Gastroesophageal sphincter (tissue), 4 donors: Measurements from ENCODE around the gene DIABLO. TPM values are rescaled to one million over a fixed set of nuclear protein-coding genes. Genes with fewer than 3 reads are reported as not detected.
"Not testable (repeated sequence)": the region's sequence is repeated elsewhere in the genome, so short reads cannot be mapped to it uniquely, and the experiment has no call there.

Source experiments
- ATAC-seq: fragments of 150-250 bp; one replicate; pipeline ENCODE4 v1.9.1; 2016; ENCODE audit warnings: mild to moderate bottlenecking, moderate library complexity
- H3K27ac ChIP-seq, 4 donors: fragments of 200-600 bp; sonication (generic) in 3 of 4; 1 replicate in 3 of 4; 2 replicates in 1 of 4; pipeline ENCODE4 v1.5.1; 2016 to 2019
- H3K27me3 ChIP-seq: fragments of 200-600 bp; sonication (generic); one replicate; pipeline ENCODE4 v1.5.1; 2019
- H3K36me3 ChIP-seq, 2 donors: fragments of 200-600 bp; sonication (generic); one replicate each; pipeline ENCODE4 v1.5.1; 2019; ENCODE audit warnings: control low read depth in 1 of 2
- H3K4me1 ChIP-seq, 3 donors: fragments of 200-600 bp; sonication (generic); 1 replicate in 2 of 3; 2 replicates in 1 of 3; pipeline ENCODE4 v1.5.1; 2016 to 2019; ENCODE audit warnings: control low read depth in 2 of 3
- H3K4me3 ChIP-seq, 2 donors: fragments of 200-600 bp; sonication (generic); one replicate each; pipeline ENCODE4 v1.5.1; 2019; ENCODE audit warnings: mild to moderate bottlenecking in 1 of 2, moderate library complexity in 1 of 2
- H3K9me3 ChIP-seq, 3 donors: fragments of 200-600 bp; sonication (generic); one replicate each; pipeline ENCODE4 v1.5.1; 2017 to 2019; ENCODE audit warnings: control low read depth in 2 of 3
- CTCF ChIP-seq, 4 experiments: fragments of 200-600 bp in 2 of 4; fragments of 450-650 bp in 2 of 4; sonication (generic) in 1 of 4; IDR thresholded peaks; one replicate each; pipeline ENCODE4 v1.5.1; 2017 to 2019; ENCODE audit warnings: antibody characterized with exemption in 4 of 4, mild to moderate bottlenecking in 2 of 4, moderate library complexity in 2 of 4
- EP300 ChIP-seq: sonication (generic); formaldehyde crosslinking; IDR thresholded peaks from one replicate; pipeline ENCODE4 v1.6.1; 2017; ENCODE audit warnings: antibody characterized with exemption, mild to moderate bottlenecking
- POLR2A ChIP-seq, 2 donors: fragments of 450-650 bp; IDR thresholded peaks; one replicate each; pipeline ENCODE4 v1.6.1; 2017; ENCODE audit warnings: antibody characterized with exemption in 2 of 2, mild to moderate bottlenecking in 2 of 2, moderate library complexity in 1 of 2
- POLR2AphosphoS5 ChIP-seq: sonication (generic); formaldehyde crosslinking; IDR thresholded peaks from one replicate; pipeline ENCODE4 v1.6.1; 2017; ENCODE audit warnings: antibody characterized with exemption
- WGBS, 2 donors: methylation state at CpG; one replicate each; pipeline ENCODE4 v1.1.5; 2018; ENCODE audit warnings: low coverage in 1 of 2; 5-methylcytosine and 5-hydroxymethylcytosine counted together
- total RNA-seq, 4 donors: library from RNA; depleted of rRNA; stranded (reverse); fragments of >200 nt; gene quantifications; one replicate each; pipeline ENCODE4 v1.1.0, GENCODE V29; 2016

The DIABLO gene
- total RNA-seq, 4 donors from 2014 or later, result 35.8 to 45.3 (median 38.3) TPM

GRCh38 chr12:122204167-122205052, 21.4 kb downstream of the DIABLO start:
- 50% methylated on average over 2 of the region's 71 CpGs; no CpG with 5 or more reads in 1 of the 2 donors for WGBS, 2 donors
- peaks cover 0 to 29% of the 10 kb centered on the region in 2 donors for H3K36me3 ChIP-seq

GRCh38 chr12:122203301-122204166, 22.3 kb downstream of the DIABLO start, which contains the start of gene B3GNT4:
Gene B3GNT4, plus strand, starts transcription at chr12:122203709. Its CDS starts 910 bp downstream, at chr12:122204619.
- Histone ChIP-seq H3K27ac (no peak within 1 kb of the TSS), H3K4me3 (peak within 1 kb of the TSS; percentile 38 to 64), H3K9me3 (no peaks in the 10 kb centered on the region), H3K36me3 (peaks cover 0 to 20% of the 10 kb centered on the region in 2 donors), H3K4me1 (peaks cover 0 to 34% (median 11%) of the 10 kb centered on the region in 3 donors), H3K27me3 (peaks cover 73% of the 10 kb centered on the region)
- ATAC-seq, result peak; percentile 78
- TF ChIP-seq POLR2A (IDR thresholded peaks at IDR 0.05), result no peak
- WGBS, 2 donors, result no CpG with 5 or more reads among the region's 104 CpGs

More at GRCh38 chr12:122204167-122205052, 21.4 kb downstream of the DIABLO start:
- H3K27me3 ChIP-seq, result peaks cover 64% of the 10 kb centered on the region
- H3K4me3 ChIP-seq, result peak overlapping the region; percentile 38 to 64
- TF ChIP-seq EP300 (no peak), POLR2AphosphoS5 (no peak), CTCF (IDR thresholded peaks at IDR 0.05) (no peak), POLR2A (IDR thresholded peaks at IDR 0.05) (no peak)
- H3K27ac ChIP-seq, result no peak overlapping the region
- no peak for ATAC-seq
- H3K9me3 ChIP-seq, result no peaks in the 10 kb centered on the region
- H3K4me1 ChIP-seq, result peaks cover 0 to 34% (median 11%) of the 10 kb centered on the region in 3 donors

GRCh38 chr12:122202811-122203210, 23.0 kb downstream of the DIABLO start:
- H3K4me3 ChIP-seq, result peak overlapping the region; percentile 38 to 64
- H3K27ac ChIP-seq, ATAC-seq, H3K9me3 ChIP-seq: not testable (repeated sequence)
- peaks cover 0 to 34% (median 11%) of the 10 kb centered on the region in 3 donors for H3K4me1 ChIP-seq
- H3K36me3 ChIP-seq, result peaks cover 0 to 13% of the 10 kb centered on the region in 2 donors
- peaks cover 80% of the 10 kb centered on the region for H3K27me3 ChIP-seq
- 0 to 53% methylated on average over 1 to 18 of the region's 19 CpGs for whole genome bisulfite sequencing, 2 donors

GRCh38 chr12:122202017-122202416, 23.8 kb downstream of the DIABLO start:
- no peak overlapping the region for H3K27ac ChIP-seq
- 95 to 98% methylated on average over 5 to 6 of the region's 6 CpGs for WGBS, 2 donors
- no peak for TF ChIP-seq POLR2AphosphoS5
- no peak for TF ChIP-seq EP300
- TF ChIP-seq CTCF (IDR thresholded peaks at IDR 0.05), result no peak
- TF ChIP-seq POLR2A (IDR thresholded peaks at IDR 0.05), result no peak
- no peak overlapping the region for H3K4me3 ChIP-seq
- H3K36me3 ChIP-seq, result peaks cover 0 to 5% of the 10 kb centered on the region in 2 donors
- H3K27me3 ChIP-seq, result peaks cover 84% of the 10 kb centered on the region
- no peak for ATAC-seq
- no peaks in the 10 kb centered on the region for H3K9me3 ChIP-seq
- peaks cover 0 to 34% (median 11%) of the 10 kb centered on the region in 3 donors for H3K4me1 ChIP-seq

- 100% methylated on average over 2 to 3 of the region's 5 CpGs for WGBS, 2 donors
- Histone ChIP-seq H3K27ac (no peak overlapping the region), H3K27me3 (peaks cover 90% of the 10 kb centered on the region), H3K9me3 (no peaks in the 10 kb centered on the region), H3K36me3 (no peaks in the 10 kb centered on the region), H3K4me3 (no peak overlapping the region), H3K4me1 (peaks cover 0 to 34% (median 11%) of the 10 kb centered on the region in 3 donors)
- TF ChIP-seq POLR2AphosphoS5 (no peak), EP300 (no peak), POLR2A (IDR thresholded peaks at IDR 0.05) (no peak)
- ATAC-seq, result no peak
Observed at GRCh38 chr12:122201381-122201780, 24.5 kb downstream of the DIABLO start.

- peaks cover 89% of the 10 kb centered on the region for H3K27me3 ChIP-seq
- H3K4me1 ChIP-seq, result peaks cover 0 to 30% (median 11%) of the 10 kb centered on the region in 3 donors
- WGBS, 2 donors, result 66 to 86% methylated on average over 6 to 7 of the region's 24 CpGs
- H3K27ac ChIP-seq, result no peak overlapping the region
- no peak for ATAC-seq
- no peak overlapping the region for H3K4me3 ChIP-seq
- no peak for TF ChIP-seq CTCF (IDR thresholded peaks at IDR 0.05)
- TF ChIP-seq POLR2A (IDR thresholded peaks at IDR 0.05), result no peak
- no peak for TF ChIP-seq EP300
- TF ChIP-seq POLR2AphosphoS5, result no peak
- no peaks in the 10 kb centered on the region for H3K36me3 ChIP-seq
- no peaks in the 10 kb centered on the region for H3K9me3 ChIP-seq
Observed at GRCh38 chr12:122200541-122201175, 25.2 kb downstream of the DIABLO start.
